Measurements from ENCODE around the gene OR12D3.

Gene OR12D3

DNA sequence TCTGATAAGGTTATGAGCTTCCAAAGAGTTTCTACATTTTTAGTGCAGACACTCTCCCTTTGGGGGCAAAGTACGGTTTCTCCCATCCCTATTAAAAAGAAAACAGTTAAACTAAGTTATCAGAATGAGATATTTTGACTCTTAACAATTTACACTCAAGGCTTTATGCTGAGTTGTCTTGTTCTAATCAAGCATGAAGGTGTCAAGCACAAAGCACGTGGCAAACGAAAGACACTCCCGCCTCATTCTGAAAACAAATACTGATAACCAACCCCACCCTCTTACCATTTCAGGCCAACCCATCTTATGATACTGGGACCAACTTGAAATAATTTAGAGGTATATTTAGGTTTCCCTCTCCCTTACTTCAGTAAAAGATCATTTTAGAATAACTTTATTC is 49.3 kb downstream of the OR12D3 start:
- Histone ChIP-seq H3K4me1 (no peaks in the 10 kb centered on the region), H3K27me3 (no peaks in the 10 kb centered on the region), H3K36me3 (no peaks in the 10 kb centered on the region), H3K4me3 (no peak overlapping the region), H3K9me3 (no peaks in the 10 kb centered on the region), H3K27ac (no peak overlapping the region)
- intact Hi-C loops (cut with DNase I; ENCODE audit: low total_unique reads): no loop called here
- DNase-seq: no peak
- TF ChIP-seq CTCF (IDR thresholded peaks at IDR 0.05): no peak

All from tibial artery (tissue), 4 donors.